Stimulated activated CD8-positive, alpha-beta memory T cell treated with anti-CD3 and anti-CD28 coated beads, Interleukin-7, amount 100 ng/mL, for 24 hours (primary cell): ENCODE results near the gene CPSF3.

Experiments
- DNase-seq: peaks from one replicate; pipeline ENCODE4 v3.0.0-alpha.2; 2020; ENCODE audit warnings: low read depth

Gene CPSF3

GRCh38 chr2:9423100-9423921, at the start of gene CPSF3, which contains the start of gene ITGB1BP1:
CPSF3 (plus strand) TSS chr2:9423654; CDS start chr2:9423774, 120 bp downstream.
ITGB1BP1 (minus strand) TSS chr2:9423528; CDS start chr2:9418697, 4,831 bp downstream.
- DNase-seq = peak; percentile 92

- DNase-seq = no peak
Observed at GRCh38 chr2:9374071-9374730, 49.3 kb upstream of the CPSF3 start.

GRCh38 chr2:9375857-9376428, 47.5 kb upstream of the CPSF3 start:
- no peak for DNase-seq

- no peak for DNase-seq
Observed at GRCh38 chr2:9377461-9378097, 45.9 kb upstream of the CPSF3 start.

GRCh38 chr2:9378433-9379390, 44.7 kb upstream of the CPSF3 start:
- DNase-seq = no peak

GRCh38 chr2:9379391-9379755, 44.1 kb upstream of the CPSF3 start:
- DNase-seq = no peak

GRCh38 chr2:9380702-9381628, 42.5 kb upstream of the CPSF3 start:
- no peak for DNase-seq

- DNase-seq = no peak
Observed at GRCh38 chr2:9382604-9383235, 40.7 kb upstream of the CPSF3 start.

- no peak for DNase-seq
Observed at GRCh38 chr2:9384521-9384920, 38.9 kb upstream of the CPSF3 start.

- DNase-seq = no peak
Observed at GRCh38 chr2:9385841-9386240, 37.6 kb upstream of the CPSF3 start.

- no peak for DNase-seq
Observed at GRCh38 chr2:9388199-9388681, 35.2 kb upstream of the CPSF3 start.

- DNase-seq = no peak
Observed at GRCh38 chr2:9388950-9389911, 34.2 kb upstream of the CPSF3 start.

- no peak for DNase-seq
Observed at GRCh38 chr2:9390151-9390850, 33.2 kb upstream of the CPSF3 start.

- no peak for DNase-seq
Observed at GRCh38 chr2:9390991-9391390, 32.5 kb upstream of the CPSF3 start.

GRCh38 chr2:9391961-9392720, 31.3 kb upstream of the CPSF3 start:
- DNase-seq = no peak

- DNase-seq = no peak
Observed at GRCh38 chr2:9392898-9393765, 30.3 kb upstream of the CPSF3 start.
